Skeletal muscle cell (primary cell): ENCODE data around the gene RPL3.
A peak's percentile ranks its signal among the peaks of the same experiment; 100 is the strongest.

Experiments
- DNase-seq: peaks from one replicate; pipeline ENCODE4 v3.0.0-alpha.2; 2010; ENCODE audit warnings: low read depth
- H3K4me3 ChIP-seq: 2 replicates; pipeline ENCODE4 v1.5.1; 2011; ENCODE audit warnings: low read depth, mild to moderate bottlenecking, control low read depth, low read length, moderate library complexity

RPL3 gene

GRCh38 chr22:39303892-39304671, 15.3 kb downstream of the RPL3 start:
- H3K4me3 ChIP-seq: no peak overlapping the region
- DNase-seq: no peak

- no peak for DNase-seq
- H3K4me3 ChIP-seq: no peak overlapping the region
These were observed 16.1 kb downstream of the RPL3 start for GRCh38 chr22:39303358-39303757.

- no peak overlapping the region for H3K4me3 ChIP-seq
- no peak for DNase-seq
These were observed 16.9 kb downstream of the RPL3 start for GRCh38 chr22:39302431-39302960.

- no peak for DNase-seq
- H3K4me3 ChIP-seq: no peak overlapping the region
These were observed 17.5 kb downstream of the RPL3 start for GRCh38 chr22:39301926-39302325.

GRCh38 chr22:39301108-39301507, 18.3 kb downstream of the RPL3 start:
- DNase-seq: no peak
- H3K4me3 ChIP-seq: no peak overlapping the region

GRCh38 chr22:39300186-39300830, 19.1 kb downstream of the RPL3 start:
- H3K4me3 ChIP-seq: no peak overlapping the region
- no peak for DNase-seq

GRCh38 chr22:39299829-39300178, 19.6 kb downstream of the RPL3 start:
- no peak for DNase-seq
- no peak overlapping the region for H3K4me3 ChIP-seq

GRCh38 chr22:39298241-39298987, 21.0 kb downstream of the RPL3 start:
- H3K4me3 ChIP-seq: no peak overlapping the region
- no peak for DNase-seq

- no peak overlapping the region for H3K4me3 ChIP-seq
- DNase-seq: no peak
These were observed 21.8 kb downstream of the RPL3 start for GRCh38 chr22:39297490-39298240.

- no peak overlapping the region for H3K4me3 ChIP-seq
- no peak for DNase-seq
These were observed 22.4 kb downstream of the RPL3 start for GRCh38 chr22:39296981-39297489.

- no peak overlapping the region for H3K4me3 ChIP-seq
- no peak for DNase-seq
These were observed 22.9 kb downstream of the RPL3 start for GRCh38 chr22:39296535-39296934.

- H3K4me3 ChIP-seq: no peak overlapping the region
- no peak for DNase-seq
These were observed 24.6 kb downstream of the RPL3 start for GRCh38 chr22:39294571-39295468.

GRCh38 chr22:39293766-39294368, 25.6 kb downstream of the RPL3 start:
- no peak for DNase-seq

GRCh38 chr22:39292561-39293074, 26.8 kb downstream of the RPL3 start:
- H3K4me3 ChIP-seq: no peak overlapping the region
- peak; percentile 87 for DNase-seq

More at GRCh38 chr22:39293766-39294368, 25.6 kb downstream of the RPL3 start:
- H3K4me3 ChIP-seq: no peak overlapping the region

GRCh38 chr22:39292031-39292462, 27.4 kb downstream of the RPL3 start:
- no peak overlapping the region for H3K4me3 ChIP-seq
- DNase-seq: no peak

- no peak for DNase-seq
- no peak overlapping the region for H3K4me3 ChIP-seq
These were observed 27.9 kb downstream of the RPL3 start for GRCh38 chr22:39291523-39291922.

GRCh38 chr22:39290724-39291161, 28.7 kb downstream of the RPL3 start:
- no peak overlapping the region for H3K4me3 ChIP-seq
- DNase-seq: no peak
